B cell (primary cell): ENCODE data around the gene NRBP1.

Experiments used
- EZH2 ChIP-seq: IDR thresholded peaks from 2 replicates; pipeline ENCODE4 v1.6.1; 2012; ENCODE audit warnings: borderline replicate concordance, low read depth, mild to moderate bottlenecking, moderate library complexity, low read length; ENCODE audit not compliant: insufficient read depth, poor library complexity, severe bottlenecking
- TF ChIP-seq, protein P1 (sequence below): fragments of 200-600 bp; IDR thresholded peaks from one replicate; pipeline ENCODE4 v1.8.0; 2022; ENCODE audit warnings: antibody characterized with exemption, mild to moderate bottlenecking

DNA sequence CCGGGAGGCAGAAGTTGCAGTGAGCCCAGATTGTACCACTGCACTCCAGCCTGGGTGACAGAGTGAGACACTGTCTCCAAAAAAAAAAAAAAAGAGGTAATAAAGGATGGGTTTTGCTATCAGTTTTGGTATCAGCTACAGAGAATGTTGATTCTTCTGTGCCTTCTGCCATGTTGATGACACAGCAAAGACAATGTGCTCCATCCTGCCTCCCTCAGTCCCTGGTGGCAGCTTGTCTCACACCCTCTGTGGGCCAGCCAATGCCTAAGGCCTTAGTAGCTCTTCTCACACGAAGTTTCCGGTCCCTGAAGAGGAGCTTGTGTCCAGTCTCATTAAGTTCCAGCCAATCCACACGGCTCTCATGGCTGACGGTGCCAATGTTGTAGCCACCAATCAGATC lies 43.5 kb downstream of the NRBP1 start:
- TF ChIP-seq, protein P1, sequence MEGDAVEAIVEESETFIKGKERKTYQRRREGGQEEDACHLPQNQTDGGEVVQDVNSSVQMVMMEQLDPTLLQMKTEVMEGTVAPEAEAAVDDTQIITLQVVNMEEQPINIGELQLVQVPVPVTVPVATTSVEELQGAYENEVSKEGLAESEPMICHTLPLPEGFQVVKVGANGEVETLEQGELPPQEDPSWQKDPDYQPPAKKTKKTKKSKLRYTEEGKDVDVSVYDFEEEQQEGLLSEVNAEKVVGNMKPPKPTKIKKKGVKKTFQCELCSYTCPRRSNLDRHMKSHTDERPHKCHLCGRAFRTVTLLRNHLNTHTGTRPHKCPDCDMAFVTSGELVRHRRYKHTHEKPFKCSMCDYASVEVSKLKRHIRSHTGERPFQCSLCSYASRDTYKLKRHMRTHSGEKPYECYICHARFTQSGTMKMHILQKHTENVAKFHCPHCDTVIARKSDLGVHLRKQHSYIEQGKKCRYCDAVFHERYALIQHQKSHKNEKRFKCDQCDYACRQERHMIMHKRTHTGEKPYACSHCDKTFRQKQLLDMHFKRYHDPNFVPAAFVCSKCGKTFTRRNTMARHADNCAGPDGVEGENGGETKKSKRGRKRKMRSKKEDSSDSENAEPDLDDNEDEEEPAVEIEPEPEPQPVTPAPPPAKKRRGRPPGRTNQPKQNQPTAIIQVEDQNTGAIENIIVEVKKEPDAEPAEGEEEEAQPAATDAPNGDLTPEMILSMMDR: no peak
- TF ChIP-seq EZH2: no peak
